ENCODE measurements around the gene RAPH1. TPM values are rescaled to one million over a fixed set of nuclear protein-coding genes. Genes with fewer than 3 reads are reported as not detected.
"Not testable (repeated sequence)": the region's sequence is repeated elsewhere in the genome, so short reads cannot be mapped to it uniquely, and the experiment has no call there.

The RAPH1 gene
- total and polyA plus RNA-seq, 9 donors: 16.6 to 33.5 (median 27.4) TPM

- H3K4me3 ChIP-seq (ENCODE audit: low read length): no peak overlapping the region
- no peaks in the 10 kb centered on the region for H3K4me1 ChIP-seq (ENCODE audit: control insufficient read depth, insufficient read depth, low read length)
- peaks cover 61% of the 10 kb centered on the region for H3K36me3 ChIP-seq (ENCODE audit: control insufficient read depth, insufficient read depth, low read length)
- no peak for DNase-seq
- H3K27me3 ChIP-seq (ENCODE audit: control insufficient read depth, insufficient read depth, low read length): no peaks in the 10 kb centered on the region
- H3K9me3 ChIP-seq (replicated peaks; ENCODE audit: control insufficient read depth, low read depth, low read length): no peaks in the 10 kb centered on the region
- WGBS (ENCODE audit: insufficient coverage): 33% methylated on average over 1 of the region's 5 CpGs
- H3K27ac ChIP-seq (ENCODE audit: low read length): no peak overlapping the region
These were observed 92.6 kb downstream of the RAPH1 start for GRCh38 chr2:203442463-203442862.

- 67% methylated on average over 1 of the region's 3 CpGs for WGBS (ENCODE audit: insufficient coverage)
- no peak for DNase-seq
- Histone ChIP-seq H3K36me3 (ENCODE audit: control insufficient read depth, insufficient read depth, low read length) (peaks cover 58% of the 10 kb centered on the region), H3K4me3 (ENCODE audit: low read length) (no peak overlapping the region), H3K4me1 (ENCODE audit: control insufficient read depth, insufficient read depth, low read length) (no peaks in the 10 kb centered on the region), H3K9me3 (replicated peaks; ENCODE audit: control insufficient read depth, low read depth, low read length) (no peaks in the 10 kb centered on the region), H3K27ac (ENCODE audit: low read length) (no peak overlapping the region), H3K27me3 (ENCODE audit: control insufficient read depth, insufficient read depth, low read length) (no peaks in the 10 kb centered on the region)
These were observed 93.6 kb downstream of the RAPH1 start for GRCh38 chr2:203441463-203441862.

GRCh38 chr2:203440671-203441070, 94.4 kb downstream of the RAPH1 start:
- no peak for DNase-seq
- 78% methylated on average over 4 of the region's 4 CpGs for WGBS (ENCODE audit: insufficient coverage)
- H3K9me3 ChIP-seq (replicated peaks; ENCODE audit: control insufficient read depth, low read depth, low read length): no peaks in the 10 kb centered on the region
- no peak overlapping the region for H3K4me3 ChIP-seq (ENCODE audit: low read length)
- no peaks in the 10 kb centered on the region for H3K4me1 ChIP-seq (ENCODE audit: control insufficient read depth, insufficient read depth, low read length)
- no peaks in the 10 kb centered on the region for H3K27me3 ChIP-seq (ENCODE audit: control insufficient read depth, insufficient read depth, low read length)
- no peak overlapping the region for H3K27ac ChIP-seq (ENCODE audit: low read length)
- H3K36me3 ChIP-seq (ENCODE audit: control insufficient read depth, insufficient read depth, low read length): peaks cover 55% of the 10 kb centered on the region

GRCh38 chr2:203438528-203438927, 96.6 kb downstream of the RAPH1 start:
- no peaks in the 10 kb centered on the region for H3K4me1 ChIP-seq (ENCODE audit: control insufficient read depth, insufficient read depth, low read length)
- no peak for DNase-seq
- WGBS (ENCODE audit: insufficient coverage): 33% methylated on average over 1 of the region's 2 CpGs
- H3K36me3 ChIP-seq (ENCODE audit: control insufficient read depth, insufficient read depth, low read length): peaks cover 46% of the 10 kb centered on the region
- no peaks in the 10 kb centered on the region for H3K27me3 ChIP-seq (ENCODE audit: control insufficient read depth, insufficient read depth, low read length)
- H3K27ac ChIP-seq (ENCODE audit: low read length): no peak overlapping the region
- no peaks in the 10 kb centered on the region for H3K9me3 ChIP-seq (replicated peaks; ENCODE audit: control insufficient read depth, low read depth, low read length)
- no peak overlapping the region for H3K4me3 ChIP-seq (ENCODE audit: low read length)

GRCh38 chr2:203437511-203437910, 97.6 kb downstream of the RAPH1 start:
- DNase-seq: no peak
- H3K4me3 ChIP-seq (ENCODE audit: low read length): no peak overlapping the region
- no peak overlapping the region for H3K27ac ChIP-seq (ENCODE audit: low read length)
- no peaks in the 10 kb centered on the region for H3K4me1 ChIP-seq (ENCODE audit: control insufficient read depth, insufficient read depth, low read length)
- H3K9me3 ChIP-seq (replicated peaks; ENCODE audit: control insufficient read depth, low read depth, low read length): no peaks in the 10 kb centered on the region
- peaks cover 44% of the 10 kb centered on the region for H3K36me3 ChIP-seq (ENCODE audit: control insufficient read depth, insufficient read depth, low read length)
- WGBS (ENCODE audit: insufficient coverage): no CpG with 5 or more reads among the region's 4 CpGs
- H3K27me3 ChIP-seq (ENCODE audit: control insufficient read depth, insufficient read depth, low read length): no peaks in the 10 kb centered on the region

GRCh38 chr2:203436496-203436895, 98.6 kb downstream of the RAPH1 start:
- no peak for DNase-seq
- H3K36me3 ChIP-seq (ENCODE audit: control insufficient read depth, insufficient read depth, low read length): peaks cover 37% of the 10 kb centered on the region
- WGBS (ENCODE audit: insufficient coverage): no CpG with 5 or more reads among the region's 2 CpGs

GRCh38 chr2:203432811-203433210, 102.3 kb downstream of the RAPH1 start:
- Histone ChIP-seq H3K4me3 (ENCODE audit: low read length) (no peak overlapping the region), H3K27me3 (ENCODE audit: control insufficient read depth, insufficient read depth, low read length) (no peaks in the 10 kb centered on the region), H3K4me1 (ENCODE audit: control insufficient read depth, insufficient read depth, low read length) (no peaks in the 10 kb centered on the region), H3K27ac (ENCODE audit: low read length) (no peak overlapping the region), H3K36me3 (ENCODE audit: control insufficient read depth, insufficient read depth, low read length) (peaks cover 15% of the 10 kb centered on the region), H3K9me3 (replicated peaks; ENCODE audit: control insufficient read depth, low read depth, low read length) (no peaks in the 10 kb centered on the region)
- no peak for DNase-seq
- 60% methylated on average over 1 of the region's 6 CpGs for WGBS (ENCODE audit: insufficient coverage)

More at GRCh38 chr2:203436496-203436895, 98.6 kb downstream of the RAPH1 start:
- no peaks in the 10 kb centered on the region for H3K4me1 ChIP-seq (ENCODE audit: control insufficient read depth, insufficient read depth, low read length)
- H3K27ac ChIP-seq (ENCODE audit: low read length): peak overlapping the region; percentile 26
- H3K4me3 ChIP-seq (ENCODE audit: low read length): no peak overlapping the region
- H3K27me3 ChIP-seq (ENCODE audit: control insufficient read depth, insufficient read depth, low read length): no peaks in the 10 kb centered on the region
- H3K9me3 ChIP-seq (replicated peaks; ENCODE audit: control insufficient read depth, low read depth, low read length): no peaks in the 10 kb centered on the region

- no peaks in the 10 kb centered on the region for H3K27me3 ChIP-seq (ENCODE audit: control insufficient read depth, insufficient read depth, low read length)
These were observed 103.5 kb downstream of the RAPH1 start for GRCh38 chr2:203431391-203432185.

GRCh38 chr2:203429643-203430042, 105.5 kb downstream of the RAPH1 start:
- not testable (repeated sequence) for H3K27ac ChIP-seq (ENCODE audit: low read length); H3K4me1 ChIP-seq (ENCODE audit: control insufficient read depth, insufficient read depth, low read length); DNase-seq; H3K36me3 ChIP-seq (ENCODE audit: control insufficient read depth, insufficient read depth, low read length); H3K4me3 ChIP-seq (ENCODE audit: low read length); H3K9me3 ChIP-seq (replicated peaks; ENCODE audit: control insufficient read depth, low read depth, low read length); H3K27me3 ChIP-seq (ENCODE audit: control insufficient read depth, insufficient read depth, low read length)
- WGBS (ENCODE audit: insufficient coverage): no CpG with 5 or more reads among the region's 4 CpGs

More at GRCh38 chr2:203431391-203432185, 103.5 kb downstream of the RAPH1 start:
- DNase-seq: no peak
- no peak overlapping the region for H3K4me3 ChIP-seq (ENCODE audit: low read length)
- H3K4me1 ChIP-seq (ENCODE audit: control insufficient read depth, insufficient read depth, low read length): no peaks in the 10 kb centered on the region
- no peak overlapping the region for H3K27ac ChIP-seq (ENCODE audit: low read length)
- H3K9me3 ChIP-seq (replicated peaks; ENCODE audit: control insufficient read depth, low read depth, low read length): no peaks in the 10 kb centered on the region
- H3K36me3 ChIP-seq (ENCODE audit: control insufficient read depth, insufficient read depth, low read length): peaks cover 13% of the 10 kb centered on the region
- no CpG with 5 or more reads among the region's 5 CpGs for WGBS (ENCODE audit: insufficient coverage)

GRCh38 chr2:203427061-203427460, 108.0 kb downstream of the RAPH1 start:
- H3K9me3 ChIP-seq (replicated peaks; ENCODE audit: control insufficient read depth, low read depth, low read length): no peaks in the 10 kb centered on the region
- no CpG with 5 or more reads among the region's 2 CpGs for WGBS (ENCODE audit: insufficient coverage)
- DNase-seq: no peak
- no peaks in the 10 kb centered on the region for H3K27me3 ChIP-seq (ENCODE audit: control insufficient read depth, insufficient read depth, low read length)
- H3K4me1 ChIP-seq (ENCODE audit: control insufficient read depth, insufficient read depth, low read length): no peaks in the 10 kb centered on the region
- H3K27ac ChIP-seq (ENCODE audit: low read length): no peak overlapping the region
- no peak overlapping the region for H3K4me3 ChIP-seq (ENCODE audit: low read length)
- peaks cover 9% of the 10 kb centered on the region for H3K36me3 ChIP-seq (ENCODE audit: control insufficient read depth, insufficient read depth, low read length)

All from muscle of leg (tissue), 11 donors.